GM12891 (cell line): Measurements from ENCODE around the gene GRIN2A.

Experiments
- POLR2A ChIP-seq: IDR thresholded peaks from 2 replicates; pipeline ENCODE4 v1.6.1; 2011; ENCODE audit warnings: low read depth, low read length, control low read depth
- POU2F2 ChIP-seq: IDR thresholded peaks from 2 replicates; pipeline ENCODE4 v1.6.1; 2011; ENCODE audit warnings: low read depth, mild to moderate bottlenecking, control low read depth, low read length, moderate library complexity
- TAF1 ChIP-seq: IDR thresholded peaks from 2 replicates; pipeline ENCODE4 v1.6.1; 2011; ENCODE audit warnings: low read depth, low read length, control low read depth

DNA sequence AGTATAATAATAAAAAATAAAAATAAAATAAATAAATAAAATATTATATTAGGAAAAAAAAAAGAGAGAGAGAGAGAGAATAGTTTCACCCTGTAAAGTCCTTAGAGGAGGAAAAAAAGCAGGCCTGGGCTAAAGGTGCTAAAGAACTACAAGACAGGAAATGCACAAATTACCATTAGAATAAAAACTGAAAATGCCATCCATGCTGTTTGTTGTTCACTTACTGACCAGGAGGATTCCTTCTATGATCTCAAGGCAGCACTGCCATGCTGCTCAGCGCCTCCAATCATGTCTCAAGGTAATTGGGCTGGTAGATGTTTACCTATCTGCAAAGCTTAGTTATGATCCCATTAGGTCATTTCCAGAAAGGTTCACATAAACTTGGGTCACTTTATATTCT, 201.2 kb downstream of the GRIN2A start:
- TF ChIP-seq POLR2A (no peak), TAF1 (no peak), POU2F2 (no peak)
